Cerebellar nuclear complex (tissue), 1 donor: ENCODE measurements around the gene DENR.
"Not testable (repeated sequence)": the region's sequence is repeated elsewhere in the genome, so short reads cannot be mapped to it uniquely, and the experiment has no call there.

ENCODE experiments used
- DNase-seq, 2 experiments: peaks; one replicate each; lab custom pipeline; 2025; lab: John Stamatoyannopoulos, UW

The DENR gene

GRCh38 chr12:122752464-122753318, at the start of gene DENR:
Gene DENR (plus strand): TSS chr12:122752824. CDS start chr12:122753702, 878 bp downstream.
- DNase-seq: peak; percentile 70 to 94

DNA sequence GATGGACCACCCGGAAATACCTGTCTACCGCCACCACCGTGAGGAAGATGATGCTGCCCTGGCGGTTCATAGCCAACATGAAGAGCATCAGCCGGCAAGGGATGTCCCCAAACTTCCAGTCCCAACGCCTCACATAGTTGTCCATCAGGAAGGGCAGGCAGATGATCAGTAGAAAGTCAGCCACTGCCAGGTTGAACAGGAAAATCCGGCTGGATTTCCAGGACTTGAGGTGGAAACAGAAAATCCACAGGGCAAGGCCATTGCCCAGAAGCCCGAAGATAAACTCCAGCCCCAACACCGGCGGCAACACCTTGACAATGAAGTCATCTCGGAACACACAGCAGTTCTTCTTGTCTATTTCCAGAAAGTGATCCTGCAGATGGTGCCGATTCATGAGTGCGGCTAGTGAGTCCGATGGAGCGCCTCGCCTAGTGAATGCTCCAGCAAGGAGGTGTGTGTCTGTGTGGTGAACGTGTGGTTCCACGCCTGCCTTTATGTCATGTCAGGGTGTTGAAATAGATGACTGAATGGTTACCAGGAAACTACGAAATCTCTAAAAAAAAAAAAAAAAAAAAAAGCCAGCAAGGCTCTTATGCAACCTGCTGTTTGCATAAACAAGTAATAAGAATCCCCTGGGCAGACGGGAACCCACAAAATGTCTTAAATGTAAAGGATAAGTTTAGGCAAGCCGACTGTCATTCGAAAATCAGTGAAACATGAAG, 49.6 kb upstream of the DENR start, which contains the start of gene HCAR2:
Gene HCAR2 (minus strand): TSS at position 468 of the 722 bp plus-strand sequence. CDS start 74 bp downstream, at position 394.
- DNase-seq: not testable (repeated sequence)

- not testable (repeated sequence) for DNase-seq
Observed at GRCh38 chr12:122703841-122704240, 48.8 kb upstream of the DENR start.

DNA sequence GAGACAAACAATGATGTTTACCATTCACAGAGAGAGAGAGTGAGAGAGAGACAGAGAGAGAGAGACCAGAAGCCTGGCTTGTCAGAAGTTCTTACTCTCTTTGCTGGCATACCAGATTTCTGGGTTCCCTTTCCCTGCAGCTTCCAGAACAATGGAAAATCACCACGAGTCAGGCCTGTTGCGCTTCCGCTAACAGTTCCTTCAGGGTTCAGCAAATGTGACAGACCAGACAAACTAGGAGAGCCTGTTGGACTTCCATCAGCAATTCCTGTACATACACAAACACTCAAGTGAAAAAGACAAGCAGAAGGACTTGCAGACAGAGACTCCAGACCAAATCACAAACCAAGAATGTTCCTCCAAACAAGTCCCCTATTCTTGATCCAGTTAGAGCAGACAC, 43.3 kb upstream of the DENR start:
- not testable (repeated sequence) for DNase-seq

DNA sequence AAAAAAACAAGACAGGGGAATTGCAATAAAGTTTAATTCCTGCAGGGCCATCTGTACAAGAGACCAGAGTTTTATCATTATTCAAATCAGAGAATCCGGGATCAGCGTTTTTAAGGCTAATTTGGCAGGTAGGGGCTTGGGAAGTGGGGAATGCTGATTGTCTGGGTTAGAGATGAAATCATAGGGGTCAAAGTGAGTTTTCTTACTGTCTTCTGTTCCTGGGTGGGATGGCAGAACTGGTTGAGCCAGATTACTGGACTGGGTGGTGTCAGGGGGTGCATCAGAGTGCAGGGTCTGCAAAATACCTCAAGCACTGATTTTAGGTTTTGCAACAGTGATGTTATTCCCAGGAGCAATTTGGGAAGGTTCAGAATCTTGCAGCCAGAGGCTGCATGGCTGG, 42.3 kb upstream of the DENR start:
- not testable (repeated sequence) for DNase-seq

DNA sequence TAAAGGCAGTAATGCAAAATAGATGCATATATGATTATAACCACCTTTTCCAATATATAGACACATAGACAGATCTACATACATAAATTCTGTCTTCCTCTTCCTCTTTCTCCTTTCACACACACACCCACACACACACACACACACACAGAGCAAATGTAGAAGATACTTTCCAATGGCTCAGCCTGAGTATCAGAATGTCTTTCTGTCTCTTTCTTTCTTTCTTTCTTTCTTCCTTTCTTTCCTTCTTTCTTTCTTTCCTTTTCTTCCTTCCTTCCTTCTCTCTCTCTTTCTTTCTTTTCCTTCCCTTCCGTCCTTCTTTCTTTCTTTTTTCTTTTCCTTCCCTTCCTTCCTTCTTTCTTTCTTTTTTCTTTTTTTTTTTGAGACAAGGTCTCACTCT, 41.4 kb upstream of the DENR start:
- DNase-seq: not testable (repeated sequence)

GRCh38 chr12:122713491-122714188, 39.0 kb upstream of the DENR start:
- not testable (repeated sequence) for DNase-seq

- not testable (repeated sequence) for DNase-seq
Observed at GRCh38 chr12:122715211-122715610, 37.4 kb upstream of the DENR start.

- not testable (repeated sequence) for DNase-seq
Observed at GRCh38 chr12:122716658-122717057, 36.0 kb upstream of the DENR start, which contains the start of gene HCAR3. Gene HCAR3 (minus strand): TSS chr12:122716811. CDS start chr12:122716737, 74 bp downstream.

- DNase-seq: no peak
Observed at GRCh38 chr12:122721057-122721545, 31.5 kb upstream of the DENR start.

DNA sequence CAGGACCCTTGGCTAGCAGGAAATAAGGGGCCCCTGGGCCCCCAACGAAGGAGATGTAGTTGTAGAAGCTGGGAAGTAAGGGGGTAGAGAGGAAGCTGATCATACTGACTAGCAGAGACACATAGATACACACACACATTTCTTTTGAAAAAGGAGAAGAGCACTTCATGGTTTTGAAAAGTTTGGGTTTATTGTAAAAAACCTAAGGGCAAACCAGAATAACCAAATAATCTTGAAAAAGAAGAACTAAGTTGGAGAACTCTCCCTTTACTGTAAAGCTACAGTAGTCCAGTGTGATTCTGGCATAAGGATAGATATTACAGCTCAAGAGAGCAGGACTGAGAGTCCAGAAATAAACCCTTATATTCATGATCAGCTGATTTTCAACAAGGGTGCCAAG, 30.2 kb upstream of the DENR start:
- no peak for DNase-seq

DNA sequence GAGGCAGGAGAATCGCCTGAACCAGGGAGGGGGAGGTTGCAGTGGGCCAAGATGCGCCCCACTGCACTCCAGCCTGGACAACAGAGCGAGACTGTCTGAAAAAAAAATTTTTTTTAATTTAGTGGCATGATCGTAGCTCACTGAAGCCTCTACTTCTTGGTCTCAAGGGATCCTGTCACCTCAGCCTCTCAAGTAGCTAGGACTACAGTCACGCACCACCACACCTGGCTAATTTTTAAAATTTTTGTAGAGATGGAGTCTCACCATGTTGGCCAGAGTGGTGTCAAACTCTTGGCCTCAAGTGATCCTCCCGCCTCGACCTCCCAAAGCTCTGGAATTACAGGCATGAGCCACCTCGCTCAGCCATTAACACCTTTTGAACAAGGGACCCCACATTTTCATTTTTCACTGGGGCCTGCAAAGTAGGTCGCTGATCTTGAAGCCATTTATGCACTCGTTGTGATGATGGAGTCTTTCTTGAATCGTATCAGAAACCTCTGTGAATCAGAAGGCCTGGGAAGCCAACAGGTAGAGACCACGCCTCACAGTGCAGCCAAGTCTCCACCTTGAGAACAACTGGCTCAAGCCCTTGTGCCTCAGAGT, 27.9 kb upstream of the DENR start:
- DNase-seq: no peak

- no peak for DNase-seq
Observed at GRCh38 chr12:122725452-122726079, 27.1 kb upstream of the DENR start.

DNA sequence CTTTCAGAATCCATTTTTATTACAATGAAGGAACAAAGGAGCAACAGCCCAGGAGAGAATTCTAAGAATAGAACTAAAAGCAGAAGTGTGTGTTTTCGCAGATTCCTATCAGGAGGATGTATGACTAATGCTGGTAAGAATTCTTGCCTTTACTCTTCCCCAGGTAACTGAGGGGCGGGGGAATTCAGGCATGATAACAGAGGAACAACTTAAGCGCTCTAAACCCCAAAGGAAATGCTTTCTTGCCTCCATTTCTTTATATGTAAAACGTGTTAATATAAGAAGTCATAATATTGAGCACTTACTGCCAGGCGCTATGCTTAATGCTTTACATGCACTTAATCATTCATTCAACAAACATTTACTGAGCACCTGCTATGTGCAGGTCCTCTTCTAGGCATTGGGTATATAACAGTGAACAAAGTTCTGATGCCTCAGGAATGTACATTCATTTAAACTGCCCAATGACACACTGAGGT, 26.5 kb upstream of the DENR start:
- DNase-seq: no peak

- DNase-seq: no peak
Observed at GRCh38 chr12:122729583-122730214, 22.9 kb upstream of the DENR start.

DNA sequence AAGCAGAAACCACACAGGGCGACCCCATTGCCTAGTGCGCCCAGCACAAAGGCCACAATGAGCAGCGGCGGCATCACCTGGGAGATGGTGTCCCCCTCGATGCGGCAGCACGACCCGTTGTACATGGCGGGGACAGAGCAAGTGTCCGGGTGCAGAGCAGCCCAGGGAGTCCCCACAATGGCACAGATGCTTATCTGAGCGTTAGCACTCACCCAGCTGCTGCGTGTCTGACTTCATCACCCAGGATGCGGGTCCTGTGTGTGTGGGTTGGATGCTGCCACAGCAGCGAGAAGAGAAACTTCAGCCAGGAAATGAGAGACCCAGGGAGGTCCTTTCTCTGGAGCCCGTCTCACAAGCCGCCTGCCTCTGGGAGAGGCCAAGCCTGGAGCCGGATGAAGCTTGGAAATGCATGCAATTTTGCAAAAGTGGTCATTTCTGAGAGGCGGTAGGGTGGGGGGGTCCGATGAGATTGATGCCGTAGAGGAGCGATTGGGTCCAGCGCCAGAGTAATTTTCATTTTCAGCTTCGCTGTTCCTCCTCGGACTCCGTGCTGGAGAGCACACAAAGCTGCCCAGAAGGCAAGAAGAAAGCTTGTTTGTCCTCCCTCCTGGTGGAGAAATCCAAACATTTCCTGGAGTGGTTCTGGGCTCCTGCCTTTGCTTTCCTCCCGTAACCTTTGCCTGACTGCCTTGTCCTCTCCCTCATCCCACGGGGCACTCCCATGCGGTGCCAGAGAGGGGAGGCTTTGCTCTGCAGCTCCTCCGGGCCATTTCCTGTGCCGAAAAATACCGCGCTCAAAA, 22.2 kb upstream of the DENR start, which contains the start of gene HCAR1:
Gene HCAR1 (minus strand): TSS at position 630 of the 800 bp plus-strand sequence. CDS start 505 bp downstream, at position 125.
- DNase-seq: no peak

DNA sequence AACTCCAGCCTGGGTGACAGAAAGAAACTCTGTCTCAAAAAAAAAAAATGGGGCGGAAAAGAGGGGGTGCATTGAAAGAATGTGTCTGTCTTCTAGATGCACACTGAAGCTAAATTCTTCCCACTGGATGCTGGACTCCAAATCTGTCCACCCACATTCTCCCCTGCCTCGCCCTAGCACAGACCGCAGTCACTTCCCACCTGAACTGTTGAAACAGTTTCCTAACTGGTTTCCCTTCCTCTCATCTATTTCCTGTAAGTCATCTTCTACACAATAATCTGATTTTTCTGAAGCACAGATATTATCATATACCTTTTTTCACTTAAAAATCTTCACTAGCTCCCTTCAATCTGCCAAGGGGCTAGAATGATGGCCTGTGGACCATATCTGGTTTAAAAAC, 20.5 kb upstream of the DENR start:
- DNase-seq: no peak

GRCh38 chr12:122732611-122733010, 20.0 kb upstream of the DENR start:
- DNase-seq: no peak

DNA sequence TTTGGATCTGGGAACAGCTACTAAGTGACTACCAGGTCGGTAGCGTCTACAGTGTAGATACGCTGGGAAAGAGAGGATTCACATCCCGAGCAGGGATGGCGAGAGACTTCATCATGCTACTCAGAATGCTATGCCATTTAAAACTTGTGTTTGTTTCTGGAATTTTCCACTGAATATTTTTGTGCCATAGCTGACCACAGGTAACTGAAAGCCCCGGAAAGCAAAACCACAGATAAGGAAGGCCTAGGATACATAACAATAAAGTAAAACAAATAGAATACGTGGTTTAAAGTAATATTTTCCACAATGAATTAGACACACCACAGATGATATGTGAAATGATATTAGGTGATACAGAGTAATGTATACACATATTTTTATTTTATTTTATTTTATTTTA, 14.1 kb upstream of the DENR start:
- no peak for DNase-seq
